Gastrocnemius medialis (tissue), 4 donors: Measurements from ENCODE around the gene PRIMA1. TPM values are rescaled to one million over a fixed set of nuclear protein-coding genes. Genes with fewer than 3 reads are reported as not detected.

ENCODE experiments used
- ATAC-seq, 2 donors: fragments of 150-250 bp; one replicate each; pipeline ENCODE4 v1.9.1; 2016
- DNase-seq, 2 donors: peaks; one replicate each; pipeline ENCODE4 v3.0.0-alpha.2; 2019
- H3K27ac ChIP-seq, 4 donors: fragments of 200-600 bp; sonication (generic); 1 replicate in 1 of 4; 2 replicates in 3 of 4; pipeline ENCODE4 v1.5.1; 2016 to 2018; ENCODE audit warnings: mild to moderate bottlenecking in 2 of 4, moderate library complexity in 1 of 4
- H3K27me3 ChIP-seq, 3 donors: fragments of 200-600 bp; sonication (generic) in 2 of 3; 1 replicate in 1 of 3; 2 replicates in 2 of 3; pipeline versions ENCODE4 v1.5.1 to v1.6.0; 2016 to 2019; ENCODE audit warnings: mild to moderate bottlenecking in 1 of 3, moderate library complexity in 1 of 3
- H3K36me3 ChIP-seq, 2 donors: fragments of 200-600 bp; sonication (generic) in 1 of 2; one replicate each; pipeline ENCODE4 v1.5.1; 2017 to 2018
- H3K4me1 ChIP-seq, 2 donors: fragments of 200-600 bp; sonication (generic) in 1 of 2; one replicate each; pipeline ENCODE4 v1.5.1; 2016 to 2017; ENCODE audit warnings: mild to moderate bottlenecking in 2 of 2
- H3K4me3 ChIP-seq, 4 donors: fragments of 200-600 bp; sonication (generic) in 3 of 4; 1 replicate in 1 of 4; 2 replicates in 3 of 4; pipeline ENCODE4 v1.5.1; 2016 to 2019; ENCODE audit warnings: mild to moderate bottlenecking in 2 of 4
- H3K9me3 ChIP-seq, 3 donors: fragments of 200-600 bp; sonication (generic) in 2 of 3; 1 replicate in 1 of 3; 2 replicates in 2 of 3; pipeline ENCODE4 v1.5.1; 2016 to 2019
- CTCF ChIP-seq, 5 experiments: fragments of 450-650 bp in 3 of 5; fragments of 200-600 bp in 2 of 5; sonication (generic) in 2 of 5; IDR thresholded peaks in 4 of 5; conservative IDR thresholded peaks in 1 of 5; 1 replicate in 4 of 5; 2 replicates in 1 of 5; pipeline ENCODE4 v1.5.1; 2016 to 2019; ENCODE audit warnings: antibody characterized with exemption in 5 of 5, mild to moderate bottlenecking in 3 of 5, moderate library complexity in 3 of 5
- POLR2A ChIP-seq, 2 donors: fragments of 450-650 bp; IDR thresholded peaks; one replicate each; pipeline ENCODE4 v1.6.1; 2017; ENCODE audit warnings: antibody characterized with exemption in 2 of 2, mild to moderate bottlenecking in 2 of 2, moderate library complexity in 2 of 2
- in situ Hi-C, 4 donors: fragments of 200-750 bp; cut with MboI; loops; one replicate each; pipeline versions ENCODE4 v1.15.0 to v1.8.0; 2017; ENCODE audit warnings: low sequenced_read_pairs in 4 of 4
- intact Hi-C: fragments of 100-400 bp; cut with DNase I; formaldehyde crosslinking; loops from one replicate; pipeline ENCODE4 v1.15.1; 2023; ENCODE audit warnings: low total_unique reads
- total RNA-seq, 4 donors: library from RNA; depleted of rRNA; stranded (reverse); fragments of >200 nt; gene quantifications; one replicate each; pipeline versions ENCODE4 v1.1.0 to v1.2.3, GENCODE V29; 2016

Gene PRIMA1
- total RNA-seq, 4 donors from 2014 or later = 0.09 to 1.0 (median 0.16) TPM; not detected in 1

DNA sequence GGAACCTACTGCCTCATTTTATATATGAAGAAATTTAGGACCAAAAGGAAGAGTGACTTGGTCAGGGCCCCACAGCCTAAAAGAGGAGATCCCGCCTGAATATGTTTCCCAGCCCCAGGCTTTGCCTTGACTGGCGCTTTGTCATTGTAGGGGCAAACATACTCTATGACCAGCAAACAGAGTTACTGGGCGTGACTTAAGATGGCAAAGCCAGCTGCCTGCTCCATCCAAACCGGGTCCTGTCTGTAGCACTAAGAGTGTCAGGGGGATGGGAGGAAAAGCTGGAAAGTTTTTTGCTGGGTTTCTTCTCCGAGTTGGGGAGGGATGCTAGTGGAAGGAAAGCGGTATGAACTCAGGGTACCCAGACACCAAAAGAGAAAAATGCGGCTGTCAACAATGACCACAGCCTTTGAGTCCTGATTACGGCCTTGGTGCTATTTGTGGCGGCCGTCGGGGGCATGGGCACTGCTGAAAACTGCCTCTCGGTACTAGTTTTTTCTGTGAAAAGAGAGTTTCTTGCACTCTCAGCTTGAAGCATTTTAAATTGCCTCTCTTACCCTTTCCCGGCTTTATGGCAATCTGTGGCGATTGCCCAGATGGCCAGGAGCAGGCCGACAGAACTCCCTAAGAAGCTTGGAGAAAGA lies 82.7 kb downstream of the PRIMA1 start:
- Histone ChIP-seq H3K4me3 (no peak overlapping the region), H3K27ac (no peak overlapping the region), H3K36me3 (no peaks in the 10 kb centered on the region), H3K27me3 (no peaks in the 10 kb centered on the region), H3K9me3 (no peaks in the 10 kb centered on the region), H3K4me1 (no peaks in the 10 kb centered on the region)
- DNase-seq (no peak), ATAC-seq (no peak)
- intact Hi-C loops = no loop called here
- TF ChIP-seq POLR2A (IDR thresholded peaks at IDR 0.05) (no peak), CTCF (IDR thresholded peaks at IDR 0.05 in 4 of 5, conservative IDR thresholded peaks at IDR 0.05 in 1 of 5) (no peak)
- in situ Hi-C loops = no loop called here

DNA sequence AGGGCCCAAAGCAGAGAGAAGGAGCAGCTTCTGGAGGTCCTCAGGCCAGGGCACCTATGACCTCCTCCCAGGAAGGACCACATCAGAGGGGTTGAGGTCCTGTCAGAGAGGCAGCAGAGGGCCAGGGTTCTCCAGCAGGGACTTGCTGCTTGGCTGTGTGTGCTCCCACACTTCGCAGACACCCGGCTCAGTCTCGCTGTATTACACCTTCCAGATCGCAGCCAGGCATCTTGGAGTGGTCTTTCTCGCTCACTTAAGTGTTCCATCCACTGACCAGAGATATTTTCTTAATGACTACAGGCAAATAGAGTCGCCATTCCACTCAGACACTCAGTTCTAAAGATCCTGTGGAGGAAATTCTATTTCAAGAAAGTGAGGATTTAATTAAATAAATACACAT lies 84.3 kb downstream of the PRIMA1 start:
- Histone ChIP-seq H3K27ac (no peak overlapping the region), H3K36me3 (no peaks in the 10 kb centered on the region), H3K9me3 (no peaks in the 10 kb centered on the region), H3K27me3 (no peaks in the 10 kb centered on the region), H3K4me3 (no peak overlapping the region), H3K4me1 (no peaks in the 10 kb centered on the region)
- DNase-seq (no peak), ATAC-seq (no peak)
- TF ChIP-seq POLR2A (IDR thresholded peaks at IDR 0.05) = no peak
- no peak for TF ChIP-seq CTCF (IDR thresholded peaks at IDR 0.05 in 4 of 5, conservative IDR thresholded peaks at IDR 0.05 in 1 of 5)
- intact Hi-C loops (no loop called here), in situ Hi-C loops (no loop called here)

GRCh38 chr14:93702946-93703345 lies 85.3 kb downstream of the PRIMA1 start:
- intact Hi-C loops = no loop called here
- Histone ChIP-seq H3K4me3 (no peak overlapping the region), H3K36me3 (no peaks in the 10 kb centered on the region), H3K27ac (no peak overlapping the region), H3K9me3 (no peaks in the 10 kb centered on the region), H3K4me1 (no peaks in the 10 kb centered on the region), H3K27me3 (no peaks in the 10 kb centered on the region)
- no peak for ATAC-seq
- in situ Hi-C loops = no loop called here
- DNase-seq = no peak
- no peak for TF ChIP-seq CTCF (IDR thresholded peaks at IDR 0.05 in 4 of 5, conservative IDR thresholded peaks at IDR 0.05 in 1 of 5)
- no peak for TF ChIP-seq POLR2A (IDR thresholded peaks at IDR 0.05)

DNA sequence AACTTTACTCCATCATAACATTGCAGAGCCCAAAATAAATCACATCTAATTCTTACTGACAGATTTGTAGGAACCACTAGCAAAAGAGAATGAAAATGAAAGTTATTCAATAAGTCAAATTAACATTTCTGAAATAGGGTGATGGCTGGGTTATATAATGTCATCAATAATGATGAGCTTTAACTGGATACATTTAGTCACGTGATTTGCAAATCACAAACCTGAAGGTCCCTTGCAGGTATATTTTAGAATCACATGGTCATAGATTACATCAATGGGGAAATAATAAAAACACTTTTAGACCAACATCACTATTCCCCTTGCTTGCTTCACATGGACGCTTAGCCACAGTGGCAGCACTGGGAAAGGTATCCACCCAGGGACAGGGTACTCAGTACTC lies 86.7 kb downstream of the PRIMA1 start:
- TF ChIP-seq CTCF (IDR thresholded peaks at IDR 0.05 in 4 of 5, conservative IDR thresholded peaks at IDR 0.05 in 1 of 5) (no peak), POLR2A (IDR thresholded peaks at IDR 0.05) (no peak)

DNA sequence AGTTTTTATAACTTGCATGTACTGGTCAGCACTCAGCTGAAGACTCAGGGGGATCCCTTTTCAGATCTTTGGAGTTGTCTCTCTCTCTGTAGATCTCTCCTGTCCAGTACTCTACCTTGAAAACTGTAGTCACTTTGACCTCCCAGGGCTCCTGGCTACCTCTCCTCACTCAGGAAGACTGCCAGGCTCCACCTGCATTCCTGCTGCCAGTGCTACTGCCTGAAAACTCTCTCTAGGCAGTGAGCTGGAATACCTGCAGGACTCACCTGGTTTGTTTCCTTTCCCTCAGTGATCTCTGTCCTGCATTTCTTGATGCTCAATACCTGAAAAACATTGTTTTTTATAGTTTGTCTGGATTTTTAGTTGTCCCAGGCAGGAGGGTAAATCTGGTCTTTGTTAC lies 87.4 kb downstream of the PRIMA1 start:
- no peak for ATAC-seq
- intact Hi-C loops = no loop called here
- no peaks in the 10 kb centered on the region for H3K27me3 ChIP-seq
- no peaks in the 10 kb centered on the region for H3K4me1 ChIP-seq
- no peaks in the 10 kb centered on the region for H3K9me3 ChIP-seq
- no peak overlapping the region for H3K4me3 ChIP-seq
- in situ Hi-C loops = no loop called here
- H3K36me3 ChIP-seq = no peaks in the 10 kb centered on the region
- no peak for DNase-seq
- TF ChIP-seq POLR2A (IDR thresholded peaks at IDR 0.05) (no peak), CTCF (IDR thresholded peaks at IDR 0.05 in 4 of 5, conservative IDR thresholded peaks at IDR 0.05 in 1 of 5) (no peak)
- no peak overlapping the region for H3K27ac ChIP-seq

More for the DNA sequence above, 86.7 kb downstream of the PRIMA1 start:
- in situ Hi-C loops (no loop called here), intact Hi-C loops (no loop called here)
- Histone ChIP-seq H3K27ac (no peak overlapping the region), H3K27me3 (no peaks in the 10 kb centered on the region), H3K4me1 (no peaks in the 10 kb centered on the region), H3K9me3 (no peaks in the 10 kb centered on the region), H3K36me3 (no peaks in the 10 kb centered on the region), H3K4me3 (no peak overlapping the region)
- no peak for DNase-seq
- no peak for ATAC-seq
